ENCODE measurements around the gene COA1. TPM values are rescaled to one million over a fixed set of nuclear protein-coding genes. Genes with fewer than 3 reads are reported as not detected.

The COA1 gene
- total and polyA plus RNA-seq, 2 donors (not counting 3 experiments of a cell fraction or from before 2014, with no cell fraction given), result 38.1 to 55.1 TPM

DNA sequence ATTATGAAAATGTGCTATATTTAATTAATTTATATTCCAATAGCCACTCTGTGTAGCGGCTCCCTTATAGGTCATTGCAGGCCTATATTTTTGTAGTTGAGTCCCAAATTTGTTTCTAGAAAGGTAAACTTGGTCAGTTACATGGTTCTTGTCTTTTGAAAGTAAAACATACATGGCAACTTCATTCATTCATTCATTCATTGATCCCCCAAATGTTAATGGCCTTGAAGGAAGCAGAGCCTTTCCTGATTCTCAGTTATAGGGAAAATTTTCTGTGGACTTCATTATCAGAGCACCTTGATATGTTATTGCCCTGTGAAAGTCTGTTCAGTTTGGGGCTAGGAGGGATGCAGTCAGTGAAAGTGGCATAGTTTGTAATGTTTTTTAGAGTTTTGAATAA, 32.1 kb upstream of the COA1 start:
- Histone ChIP-seq H3K27ac (ENCODE audit: insufficient read depth, low read depth, low read length) (no peak overlapping the region), H3K4me3 (replicated peaks in 1 of 3; ENCODE audit: insufficient read depth in 1 of 3, low read depth in 1 of 3, low read length in 3 of 3) (no peak overlapping the region), H2AFZ (ENCODE audit: low read depth, low read length) (no peak overlapping the region), H3K27me3 (ENCODE audit: control insufficient read depth in 2 of 2, insufficient read depth in 2 of 2, low read length in 2 of 2) (no peaks in the 10 kb centered on the region), H3K79me2 (ENCODE audit: control insufficient read depth, insufficient read depth, low read length) (no peaks in the 10 kb centered on the region), H3K9me3 (replicated peaks; ENCODE audit: control insufficient read depth, insufficient read depth, low read length) (no peaks in the 10 kb centered on the region), H4K20me1 (replicated peaks; ENCODE audit: control insufficient read depth, extremely low read depth, insufficient read depth, low read length) (no peaks in the 10 kb centered on the region), H3K36me3 (ENCODE audit: control insufficient read depth in 2 of 2, extremely low read depth in 1 of 2, insufficient read depth in 2 of 2, low read length in 2 of 2) (no peaks in the 10 kb centered on the region), H3K9me1 (replicated peaks; ENCODE audit: control insufficient read depth, extremely low read depth, insufficient read depth, low read length) (no peaks in the 10 kb centered on the region), H3K4me1 (ENCODE audit: control insufficient read depth, extremely low read depth, insufficient read depth, low read length) (peaks cover 4% of the 10 kb centered on the region), H3K9ac (replicated peaks; ENCODE audit: extremely low read depth, insufficient read depth, low read length) (no peak overlapping the region), H3K4me2 (ENCODE audit: insufficient read depth, low read length) (no peak overlapping the region)
- POLR2A ChIA-PET, result no interaction called here
- intact Hi-C loops (cut with micrococcal nuclease) (no loop called here), dilution Hi-C loops (cut with MboI; ENCODE audit: extremely low pct_ligation_motif_present, low sequenced_read_pairs) (no loop called here)
- CTCF ChIA-PET, result no interaction called here
- no TSS peak for BruUV-seq (replicated peaks)
- TF ChIP-seq, protein P1, sequence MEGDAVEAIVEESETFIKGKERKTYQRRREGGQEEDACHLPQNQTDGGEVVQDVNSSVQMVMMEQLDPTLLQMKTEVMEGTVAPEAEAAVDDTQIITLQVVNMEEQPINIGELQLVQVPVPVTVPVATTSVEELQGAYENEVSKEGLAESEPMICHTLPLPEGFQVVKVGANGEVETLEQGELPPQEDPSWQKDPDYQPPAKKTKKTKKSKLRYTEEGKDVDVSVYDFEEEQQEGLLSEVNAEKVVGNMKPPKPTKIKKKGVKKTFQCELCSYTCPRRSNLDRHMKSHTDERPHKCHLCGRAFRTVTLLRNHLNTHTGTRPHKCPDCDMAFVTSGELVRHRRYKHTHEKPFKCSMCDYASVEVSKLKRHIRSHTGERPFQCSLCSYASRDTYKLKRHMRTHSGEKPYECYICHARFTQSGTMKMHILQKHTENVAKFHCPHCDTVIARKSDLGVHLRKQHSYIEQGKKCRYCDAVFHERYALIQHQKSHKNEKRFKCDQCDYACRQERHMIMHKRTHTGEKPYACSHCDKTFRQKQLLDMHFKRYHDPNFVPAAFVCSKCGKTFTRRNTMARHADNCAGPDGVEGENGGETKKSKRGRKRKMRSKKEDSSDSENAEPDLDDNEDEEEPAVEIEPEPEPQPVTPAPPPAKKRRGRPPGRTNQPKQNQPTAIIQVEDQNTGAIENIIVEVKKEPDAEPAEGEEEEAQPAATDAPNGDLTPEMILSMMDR (IDR thresholded peaks at IDR 0.05; ENCODE audit: extremely low read depth in 1 of 2, insufficient read depth in 1 of 2, low read depth in 1 of 2, low read length in 2 of 2), result no peak
- TF ChIP-seq, protein P2, sequence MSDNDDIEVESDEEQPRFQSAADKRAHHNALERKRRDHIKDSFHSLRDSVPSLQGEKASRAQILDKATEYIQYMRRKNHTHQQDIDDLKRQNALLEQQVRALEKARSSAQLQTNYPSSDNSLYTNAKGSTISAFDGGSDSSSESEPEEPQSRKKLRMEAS (IDR thresholded peaks at IDR 0.05; ENCODE audit: insufficient read depth, insufficient read length), result no peak
- no peak for TF ChIP-seq GATA2 (IDR thresholded peaks at IDR 0.05; ENCODE audit: insufficient read depth, insufficient read length, low read depth, low read length)
- no peak for TF ChIP-seq MYC (IDR thresholded peaks at IDR 0.05; ENCODE audit: low read depth, low read length)
- no peak for TF ChIP-seq POLR2AphosphoS5 (IDR thresholded peaks at IDR 0.05; ENCODE audit: insufficient read depth, low read depth, low read length)
- no peak for TF ChIP-seq JUN (IDR thresholded peaks at IDR 0.05; ENCODE audit: borderline replicate concordance, insufficient read depth, insufficient read length, low read depth)
- no peak for TF ChIP-seq EZH2 (IDR thresholded peaks at IDR 0.05; ENCODE audit: borderline replicate concordance, low read depth, low read length, severe bottlenecking)
- no peak for TF ChIP-seq FOS (IDR thresholded peaks at IDR 0.05; ENCODE audit: borderline replicate concordance, insufficient read depth, low read length)
- no peak for TF ChIP-seq POLR2A (IDR thresholded peaks at IDR 0.05; ENCODE audit: low read depth, low read length)
- no peak for FAIRE-seq
- no peak for DNase-seq (ENCODE audit: low read depth, low spot score)
